Limb (tissue), 2 donors: ENCODE results near the gene DLG2.
"Not testable (repeated sequence)": the region's sequence is repeated elsewhere in the genome, so short reads cannot be mapped to it uniquely, and the experiment has no call there.

ENCODE experiments used
- DNase-seq, 2 donors: peaks; one replicate each; pipeline ENCODE4 v3.0.0-alpha.2; 2016; ENCODE audit errors: extremely low spot score in 2 of 2

DLG2 gene

DNA sequence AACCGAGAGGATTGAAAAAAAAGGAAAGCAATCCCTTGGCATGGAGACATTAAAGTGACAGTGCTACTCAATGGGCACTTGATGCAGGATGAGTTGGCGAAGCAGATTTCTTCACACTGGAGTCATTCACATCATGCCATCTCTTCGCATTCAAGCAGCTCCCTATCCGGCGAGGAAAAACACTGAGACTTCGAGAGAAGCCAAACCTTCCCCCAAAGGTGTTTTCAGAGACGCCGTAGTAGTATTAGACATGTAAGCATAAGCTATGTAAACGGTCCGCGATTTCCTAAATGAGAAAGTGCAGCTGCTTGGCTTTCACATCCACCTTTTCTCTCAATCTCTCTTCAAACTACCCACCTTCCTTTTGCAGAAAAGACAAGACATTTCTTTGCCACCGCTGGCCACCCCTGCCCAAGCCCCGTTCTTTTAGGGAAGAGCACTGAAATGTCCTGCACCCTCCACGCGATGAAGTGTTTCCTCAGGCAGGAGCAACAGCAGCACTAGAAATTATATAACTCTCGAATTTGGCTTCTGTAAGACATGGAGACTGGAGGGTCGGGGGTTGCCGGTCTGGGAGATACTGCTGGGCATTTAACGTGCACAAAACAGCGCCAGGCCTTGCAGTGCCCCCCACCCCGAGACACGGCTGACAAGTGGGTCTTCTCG is at the start of gene DLG2:
DLG2 (minus strand) TSS at position 13 of the 666 bp plus-strand sequence.
- DNase-seq, result peak in 1 of 2 donors; percentile 42

DNA sequence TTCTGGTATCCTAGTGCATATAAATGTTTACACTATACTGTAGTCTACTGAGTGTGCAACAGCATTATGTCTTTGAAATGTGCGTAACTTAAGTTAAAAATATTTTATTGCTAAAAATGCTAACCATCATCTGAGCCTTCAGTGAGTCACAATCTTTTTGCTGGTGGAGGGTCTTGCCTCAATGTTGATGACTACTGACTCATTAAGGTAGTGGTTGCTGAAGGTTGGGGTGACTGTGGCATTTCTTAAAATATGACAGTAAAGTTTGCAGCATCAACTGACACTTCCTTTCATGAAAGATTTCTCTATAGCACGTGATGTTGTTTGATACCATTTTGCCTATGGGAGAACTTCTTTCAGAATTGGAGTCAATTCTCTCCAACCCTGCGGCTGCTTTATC is 46.2 kb upstream of the DLG2 start:
- DNase-seq, result no peak

GRCh38 chr11:85672105-85672902 is 45.2 kb upstream of the DLG2 start:
- no peak for DNase-seq

DNA sequence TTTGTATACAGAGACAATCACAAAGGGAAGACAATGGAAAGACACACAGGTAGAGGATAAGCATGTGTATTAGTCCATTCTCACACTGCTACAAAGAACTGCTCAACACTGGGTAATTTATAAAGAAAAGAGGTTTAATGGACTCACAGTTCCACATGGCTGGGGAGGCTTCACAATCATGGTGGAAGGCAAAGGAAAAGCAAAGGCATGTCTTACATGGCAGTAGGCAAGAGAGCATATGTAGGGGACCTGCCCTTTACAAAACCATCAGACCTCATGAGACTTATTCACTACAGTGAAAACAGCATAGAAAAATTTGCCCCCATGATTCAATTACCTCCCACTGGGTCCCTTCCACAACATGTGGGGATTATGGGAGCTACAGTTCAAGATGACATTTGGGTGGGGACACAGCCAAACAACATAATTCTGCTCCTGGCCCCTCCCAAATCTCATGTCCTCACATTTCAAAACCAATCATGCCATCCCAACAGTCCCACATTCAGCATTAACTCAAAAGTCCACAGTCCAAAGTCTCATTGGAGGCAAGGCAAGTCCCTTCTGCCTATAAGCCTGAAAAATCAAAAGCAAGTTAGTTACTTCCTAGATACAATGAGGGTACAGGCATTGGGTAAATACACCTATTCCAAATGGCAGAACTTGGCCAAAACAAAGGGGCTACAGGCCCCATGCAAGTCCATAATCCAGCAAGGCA is 44.0 kb upstream of the DLG2 start:
- DNase-seq, result not testable (repeated sequence)

DNA sequence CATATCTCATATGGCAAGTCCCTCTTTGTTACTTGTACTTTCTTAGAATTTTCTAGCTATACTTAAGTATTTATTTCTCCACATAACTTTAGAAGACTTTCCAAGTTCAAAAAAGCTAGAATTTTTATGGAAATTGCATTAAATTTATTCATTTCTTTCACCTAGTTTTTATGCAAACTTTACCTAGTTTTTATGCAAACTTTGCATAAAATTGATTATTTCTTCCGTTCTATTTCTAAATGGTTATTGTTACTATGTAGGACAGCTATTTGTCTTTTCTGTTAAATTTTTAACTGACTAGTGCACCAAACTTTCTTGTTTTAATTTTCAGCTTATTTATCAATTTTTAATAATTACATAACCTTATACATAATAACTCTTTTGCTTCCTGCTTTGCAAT is 41.0 kb upstream of the DLG2 start:
- DNase-seq, result no peak

- DNase-seq, result no peak
Observed at GRCh38 chr11:85666687-85667086, 39.5 kb upstream of the DLG2 start.

DNA sequence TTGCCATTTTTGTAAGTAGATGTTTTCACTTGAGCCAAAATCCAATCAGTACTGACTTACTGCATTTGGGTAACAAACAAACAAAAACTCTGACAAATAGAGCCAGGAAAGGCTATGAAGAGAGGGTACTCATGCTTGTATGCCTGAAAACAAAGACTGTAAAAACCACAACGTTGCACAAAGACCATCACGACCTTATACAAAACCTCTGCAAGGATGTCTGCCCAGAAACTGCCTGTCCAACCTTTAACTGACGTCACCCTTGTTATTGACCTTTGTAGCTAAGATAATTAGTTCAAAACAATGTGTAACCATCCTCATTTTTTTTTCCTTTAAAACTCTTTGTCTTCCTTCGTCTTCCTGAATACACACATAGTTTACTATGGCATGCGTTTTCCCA is 38.6 kb upstream of the DLG2 start:
- DNase-seq, result no peak

DNA sequence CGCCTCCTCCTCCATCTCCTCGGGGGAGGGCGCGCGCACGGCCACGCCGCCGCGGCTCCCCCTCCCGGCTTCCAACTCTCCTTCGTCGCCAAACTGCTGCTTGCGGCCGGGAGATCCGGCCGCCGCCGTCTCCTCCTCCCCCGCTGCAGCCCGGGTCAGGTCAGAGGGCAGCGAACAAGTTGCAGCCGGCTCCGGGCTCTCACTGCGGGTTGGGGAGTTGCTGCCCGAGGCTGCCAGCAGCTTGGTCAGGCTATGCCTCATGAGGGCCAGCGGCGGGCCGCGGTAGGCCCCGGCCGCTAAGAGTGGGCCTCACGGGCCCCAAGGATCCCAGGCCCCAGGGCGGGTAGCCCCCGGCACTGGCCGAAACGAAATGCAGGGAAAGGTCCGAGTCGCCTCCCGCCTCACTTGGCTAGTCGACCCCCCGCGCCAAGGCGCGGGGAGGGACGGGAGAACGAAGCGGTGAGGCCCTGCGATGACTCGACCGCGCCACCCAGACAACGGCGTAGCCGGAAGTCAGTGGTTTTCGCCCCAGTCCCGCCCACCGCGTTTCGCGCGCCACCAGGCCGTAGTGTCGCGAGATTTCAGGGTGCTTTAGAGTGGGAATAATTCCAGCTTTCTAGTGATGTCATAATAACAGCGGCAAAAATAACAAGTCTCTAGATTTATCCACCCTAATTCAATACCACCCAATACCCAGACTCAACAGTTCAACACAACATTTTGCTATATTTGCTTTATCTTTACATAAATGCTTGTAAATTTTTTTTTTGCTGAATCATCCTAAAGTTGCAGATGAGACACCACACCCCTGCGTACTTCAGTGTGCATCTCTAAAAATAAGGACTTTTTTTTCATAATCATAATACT is 37.7 kb upstream of the DLG2 start, which contains the start of gene CREBZF:
CREBZF (minus strand) TSS at position 515 of the 867 bp plus-strand sequence; CDS start at position 261, 254 bp downstream.
- peak; percentile 95 to 97 for DNase-seq

DNA sequence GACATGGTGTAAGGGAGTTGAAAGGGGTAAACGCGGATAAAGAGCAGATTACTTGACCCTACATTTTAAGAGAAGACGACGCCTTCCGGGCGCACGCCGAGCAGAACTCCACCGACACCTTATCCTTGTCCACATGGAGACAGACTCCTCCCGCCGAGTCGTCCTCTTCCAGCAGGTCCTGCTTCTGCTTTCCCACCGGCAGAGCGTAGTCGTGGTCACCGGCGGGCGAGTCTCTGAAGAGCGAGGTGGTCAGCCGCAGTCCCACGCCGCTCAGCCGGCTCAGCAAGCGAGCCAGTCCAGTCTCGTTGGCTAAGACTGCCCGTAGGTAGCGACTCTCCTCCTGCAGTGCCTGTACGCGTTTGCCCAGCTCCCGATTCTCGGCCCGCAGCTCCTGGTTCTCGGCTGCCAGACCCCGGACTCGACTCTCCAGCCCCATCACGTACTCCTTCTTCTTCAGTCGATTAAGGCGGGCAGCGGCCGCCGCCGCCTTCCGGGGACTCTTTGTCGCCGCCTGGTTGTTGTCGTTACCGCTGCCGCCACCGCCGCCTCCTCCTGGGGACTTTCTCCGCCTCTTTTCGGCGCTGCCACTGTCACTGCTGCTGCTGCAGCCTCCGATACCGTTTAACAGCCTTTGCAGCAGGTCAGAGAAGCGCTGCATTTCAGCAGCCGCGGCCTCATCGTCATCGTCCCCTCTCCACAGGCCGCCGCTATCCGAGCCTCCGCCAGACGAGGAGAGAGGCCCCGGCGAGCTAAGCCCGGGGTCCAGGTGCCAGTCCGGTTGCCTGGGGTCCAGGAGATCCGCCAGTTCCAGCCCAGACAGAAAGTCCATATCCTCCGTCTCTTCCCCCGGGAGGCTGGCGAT is 36.8 kb upstream of the DLG2 start:
- peak; percentile 72 to 83 for DNase-seq

DNA sequence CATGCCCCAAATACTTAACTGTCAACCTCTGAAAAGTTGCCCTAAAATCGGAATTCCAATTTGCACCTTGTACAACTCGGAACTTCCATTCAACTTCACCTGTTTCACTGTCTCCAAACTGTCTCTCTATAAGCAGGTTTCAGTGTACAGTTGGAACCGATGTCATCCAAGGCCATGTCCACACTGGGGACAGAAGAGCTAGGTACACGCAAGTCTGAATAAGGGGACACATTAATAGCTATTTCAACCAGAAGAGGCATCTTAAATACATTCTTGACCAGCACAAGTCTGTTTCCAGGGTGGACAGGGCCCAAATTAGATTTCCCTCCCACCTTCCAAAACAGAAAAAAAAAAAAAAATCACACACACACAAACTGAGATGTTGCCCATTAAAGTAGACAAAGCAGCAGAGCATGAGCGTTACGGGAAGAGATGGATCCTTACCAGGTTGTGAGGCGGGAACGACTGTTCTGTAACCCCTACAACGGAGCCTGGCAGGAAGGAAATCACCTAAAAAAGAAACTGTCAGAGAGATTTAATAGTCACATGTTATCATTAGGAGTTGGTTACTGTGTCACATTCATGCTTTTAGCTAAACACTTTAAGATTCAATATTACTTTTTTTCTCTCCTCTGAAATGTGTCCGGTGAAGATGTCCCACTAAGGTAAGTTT is 36.1 kb upstream of the DLG2 start:
- DNase-seq, result no peak

DNA sequence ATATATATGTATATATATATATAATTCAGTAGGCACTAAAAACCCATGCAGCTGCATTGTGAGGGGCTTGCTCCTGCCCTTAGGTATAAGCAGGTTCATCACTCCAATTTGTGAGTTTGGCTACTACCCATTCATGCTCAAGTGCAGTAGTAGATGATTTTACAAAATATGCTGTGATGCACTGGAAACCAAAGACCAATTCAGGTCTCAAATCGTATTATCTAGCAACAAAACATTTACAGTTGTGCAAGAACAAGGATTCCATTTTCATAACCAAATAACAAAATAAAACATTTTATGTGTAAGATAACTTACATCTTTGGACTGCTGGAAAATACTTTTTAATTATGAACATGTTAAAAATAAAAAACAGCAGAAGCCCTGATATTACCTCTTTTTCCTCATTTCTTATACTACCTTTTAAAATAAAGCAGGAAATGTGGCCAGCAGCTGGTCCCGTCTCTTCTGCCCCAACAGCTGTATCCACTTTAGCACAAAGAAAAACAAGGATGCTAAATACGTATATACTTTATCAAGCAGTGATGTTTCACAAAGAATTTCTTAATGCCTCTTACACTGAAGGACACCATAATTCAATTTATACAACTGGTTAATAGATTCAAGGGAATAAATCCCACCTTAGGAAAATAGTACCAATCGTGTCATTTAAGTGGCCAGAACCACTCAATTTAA is 35.0 kb upstream of the DLG2 start:
- no peak for DNase-seq

- DNase-seq, result no peak
Observed at GRCh38 chr11:85658180-85658579, 31.0 kb upstream of the DLG2 start.

GRCh38 chr11:85656777-85657176 is 29.6 kb upstream of the DLG2 start:
- no peak for DNase-seq

GRCh38 chr11:85654343-85654742 is 27.2 kb upstream of the DLG2 start:
- not testable (repeated sequence) for DNase-seq

GRCh38 chr11:85652786-85653447 is 25.8 kb upstream of the DLG2 start:
- no peak for DNase-seq

DNA sequence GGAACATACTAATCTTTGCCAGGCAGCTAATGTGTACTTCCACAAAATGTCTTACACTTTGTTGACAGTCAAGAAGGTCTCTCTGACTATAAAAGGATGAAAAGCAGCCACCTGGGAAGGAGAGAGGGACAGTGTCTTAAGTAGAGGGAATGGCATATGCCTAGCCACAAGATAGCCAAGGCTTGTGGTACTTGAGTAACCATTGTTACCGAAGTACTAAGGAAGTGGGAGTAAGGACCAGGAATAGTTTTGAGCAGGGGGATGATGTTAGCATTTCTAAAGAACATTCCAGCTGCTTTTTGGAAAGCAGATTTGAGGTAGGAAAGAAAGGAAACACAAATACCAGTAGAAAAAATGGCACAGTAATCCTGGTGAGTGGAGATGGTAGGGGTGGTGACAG is 24.0 kb upstream of the DLG2 start:
- no peak for DNase-seq

GRCh38 chr11:85647604-85648299 is 20.6 kb upstream of the DLG2 start, which contains the start of gene TMEM126A:
Gene TMEM126A (plus strand): TSS chr11:85647967. CDS start chr11:85650256, 2,289 bp downstream.
- DNase-seq, result peak; percentile 92

GRCh38 chr11:85647078-85647477 is 19.9 kb upstream of the DLG2 start:
- no peak for DNase-seq
